PFSK-1 (cell line): ENCODE measurements around the gene PTX3.

Experiments used
- FOXP2 ChIP-seq: optimal IDR thresholded peaks from 2 replicates; pipeline ENCODE3; 2011; ENCODE audit warnings: borderline replicate concordance, control low read depth, inconsistent platforms; ENCODE audit not compliant: insufficient read depth; ENCODE audit errors: extremely low read length, extremely low read depth
- POLR2AphosphoS5 ChIP-seq: IDR thresholded peaks from 2 replicates; pipeline ENCODE4 v1.6.1; 2012; ENCODE audit warnings: low read depth, mild to moderate bottlenecking, control low read depth, low read length, moderate library complexity
- SIN3A ChIP-seq: IDR thresholded peaks from 2 replicates; pipeline ENCODE4 v1.6.1; 2012; ENCODE audit warnings: mild to moderate bottlenecking, low read length, moderate library complexity, borderline replicate concordance; ENCODE audit not compliant: insufficient read depth
- TAF1 ChIP-seq: IDR thresholded peaks from 2 replicates; pipeline ENCODE4 v1.6.1; 2012; ENCODE audit warnings: low read length, control low read depth, borderline replicate concordance; ENCODE audit not compliant: insufficient read depth
- TF ChIP-seq, protein P1 (sequence below), 2 experiments: IDR thresholded peaks; 2 replicates each; pipeline versions ENCODE4 v1.6.1 to v1.8.0; 2011 to 2012; ENCODE audit warnings: low read depth in 2 of 2, low read length in 2 of 2, control low read depth in 1 of 2, inconsistent platforms in 1 of 2, mild to moderate bottlenecking in 1 of 2, moderate library complexity in 1 of 2; ENCODE audit not compliant: insufficient read depth in 1 of 2

Gene PTX3

DNA sequence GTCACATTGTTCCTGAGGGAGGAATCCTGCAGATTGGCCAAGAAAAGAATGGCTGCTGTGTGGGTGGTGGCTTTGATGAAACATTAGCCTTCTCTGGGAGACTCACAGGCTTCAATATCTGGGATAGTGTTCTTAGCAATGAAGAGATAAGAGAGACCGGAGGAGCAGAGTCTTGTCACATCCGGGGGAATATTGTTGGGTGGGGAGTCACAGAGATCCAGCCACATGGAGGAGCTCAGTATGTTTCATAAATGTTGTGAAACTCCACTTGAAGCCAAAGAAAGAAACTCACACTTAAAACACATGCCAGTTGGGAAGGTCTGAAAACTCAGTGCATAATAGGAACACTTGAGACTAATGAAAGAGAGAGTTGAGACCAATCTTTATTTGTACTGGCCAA, 6.1 kb downstream of the PTX3 start:
- TF ChIP-seq, protein P1, sequence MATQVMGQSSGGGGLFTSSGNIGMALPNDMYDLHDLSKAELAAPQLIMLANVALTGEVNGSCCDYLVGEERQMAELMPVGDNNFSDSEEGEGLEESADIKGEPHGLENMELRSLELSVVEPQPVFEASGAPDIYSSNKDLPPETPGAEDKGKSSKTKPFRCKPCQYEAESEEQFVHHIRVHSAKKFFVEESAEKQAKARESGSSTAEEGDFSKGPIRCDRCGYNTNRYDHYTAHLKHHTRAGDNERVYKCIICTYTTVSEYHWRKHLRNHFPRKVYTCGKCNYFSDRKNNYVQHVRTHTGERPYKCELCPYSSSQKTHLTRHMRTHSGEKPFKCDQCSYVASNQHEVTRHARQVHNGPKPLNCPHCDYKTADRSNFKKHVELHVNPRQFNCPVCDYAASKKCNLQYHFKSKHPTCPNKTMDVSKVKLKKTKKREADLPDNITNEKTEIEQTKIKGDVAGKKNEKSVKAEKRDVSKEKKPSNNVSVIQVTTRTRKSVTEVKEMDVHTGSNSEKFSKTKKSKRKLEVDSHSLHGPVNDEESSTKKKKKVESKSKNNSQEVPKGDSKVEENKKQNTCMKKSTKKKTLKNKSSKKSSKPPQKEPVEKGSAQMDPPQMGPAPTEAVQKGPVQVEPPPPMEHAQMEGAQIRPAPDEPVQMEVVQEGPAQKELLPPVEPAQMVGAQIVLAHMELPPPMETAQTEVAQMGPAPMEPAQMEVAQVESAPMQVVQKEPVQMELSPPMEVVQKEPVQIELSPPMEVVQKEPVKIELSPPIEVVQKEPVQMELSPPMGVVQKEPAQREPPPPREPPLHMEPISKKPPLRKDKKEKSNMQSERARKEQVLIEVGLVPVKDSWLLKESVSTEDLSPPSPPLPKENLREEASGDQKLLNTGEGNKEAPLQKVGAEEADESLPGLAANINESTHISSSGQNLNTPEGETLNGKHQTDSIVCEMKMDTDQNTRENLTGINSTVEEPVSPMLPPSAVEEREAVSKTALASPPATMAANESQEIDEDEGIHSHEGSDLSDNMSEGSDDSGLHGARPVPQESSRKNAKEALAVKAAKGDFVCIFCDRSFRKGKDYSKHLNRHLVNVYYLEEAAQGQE (IDR thresholded peaks at IDR 0.05; ENCODE audit: insufficient read depth in 1 of 2, low read depth in 2 of 2, low read length in 2 of 2) = no peak
- TF ChIP-seq TAF1 = no peak
- no peak for TF ChIP-seq FOXP2
- TF ChIP-seq POLR2AphosphoS5 = no peak
- no peak for TF ChIP-seq SIN3A

DNA sequence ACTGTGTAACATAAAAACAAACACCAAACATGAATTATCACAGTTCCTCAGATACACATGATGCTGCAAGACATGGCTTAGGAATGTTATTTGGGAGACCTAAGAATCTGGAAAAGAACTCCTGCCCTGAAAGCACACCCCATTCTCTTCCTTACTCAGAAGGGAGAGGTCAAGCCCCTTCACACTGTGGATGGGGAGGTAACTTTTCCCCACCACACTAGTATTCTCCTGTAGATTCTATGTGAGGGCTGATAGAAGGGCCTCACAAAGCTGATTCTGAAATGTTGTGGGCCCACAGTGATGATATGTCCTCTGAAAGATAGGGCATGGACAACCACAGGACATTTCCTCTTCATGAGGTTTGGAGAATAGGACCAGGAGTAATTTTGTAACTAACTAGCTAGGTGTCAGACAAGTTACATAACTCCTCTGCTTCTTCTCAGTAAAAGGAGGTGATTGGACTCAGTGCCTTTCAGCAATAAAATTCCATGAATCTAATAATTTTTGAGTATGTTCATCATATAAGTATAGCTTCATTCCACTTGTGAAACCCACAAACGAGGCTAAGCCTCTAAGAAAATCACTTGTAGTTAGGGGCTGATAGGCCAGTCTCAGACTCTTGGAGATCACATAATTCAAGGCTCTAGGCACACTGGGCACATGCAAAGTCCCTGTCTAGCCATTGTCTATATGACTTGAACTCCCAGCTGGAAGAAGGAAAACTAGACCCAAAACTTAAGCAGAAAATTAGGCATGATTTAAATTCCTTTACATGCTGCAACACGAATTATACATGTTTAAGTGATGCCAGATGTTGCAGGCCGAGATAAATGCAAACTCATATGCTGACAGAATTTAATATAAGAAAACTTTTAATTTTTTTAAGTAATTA, 7.5 kb downstream of the PTX3 start:
- TF ChIP-seq SIN3A (no peak), TAF1 (no peak), FOXP2 (no peak), POLR2AphosphoS5 (no peak)
- TF ChIP-seq, protein P1 (IDR thresholded peaks at IDR 0.05; ENCODE audit: insufficient read depth in 1 of 2, low read depth in 2 of 2, low read length in 2 of 2) = no peak

DNA sequence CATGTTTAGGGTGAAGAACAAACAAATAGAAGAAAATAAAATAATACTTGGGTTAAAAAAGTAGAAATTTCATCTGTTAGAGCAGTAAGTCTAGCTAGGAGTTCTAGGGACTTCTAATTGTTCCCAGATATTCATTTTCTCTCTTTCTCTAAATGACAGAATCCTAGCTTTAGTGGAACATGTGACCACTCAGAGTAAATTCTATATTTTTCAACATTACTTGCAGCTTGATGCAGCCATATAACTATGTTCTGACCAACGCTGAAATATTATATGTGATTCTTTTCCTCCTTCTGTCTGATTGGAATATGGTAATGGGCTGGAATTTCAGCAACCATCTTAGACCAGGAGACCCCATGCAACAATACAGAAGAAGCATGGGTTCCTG, 8.1 kb downstream of the PTX3 start:
- TF ChIP-seq, protein P1 (IDR thresholded peaks at IDR 0.05; ENCODE audit: insufficient read depth in 1 of 2, low read depth in 2 of 2, low read length in 2 of 2) = no peak
- no peak for TF ChIP-seq POLR2AphosphoS5
- TF ChIP-seq TAF1 = no peak
- no peak for TF ChIP-seq FOXP2
- TF ChIP-seq SIN3A = no peak

DNA sequence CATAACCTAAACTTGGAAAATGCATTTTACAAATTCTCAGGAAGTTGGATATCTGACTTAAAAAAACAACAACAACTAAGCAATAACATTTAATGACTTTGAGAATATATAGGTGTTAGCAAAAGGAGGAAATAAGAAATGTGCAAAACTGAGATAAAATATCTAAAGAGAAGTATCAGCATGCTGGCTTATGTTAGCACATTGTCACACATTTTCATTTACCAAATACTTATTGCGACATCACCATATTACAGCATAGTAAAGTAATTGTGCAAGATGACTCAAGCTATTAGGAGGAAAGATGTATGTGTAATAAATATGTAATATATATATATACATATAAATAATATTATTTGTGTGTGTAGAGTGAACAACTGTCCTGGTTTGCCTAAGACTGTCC, 9.2 kb downstream of the PTX3 start:
- TF ChIP-seq SIN3A = no peak
- TF ChIP-seq TAF1 = no peak
- TF ChIP-seq, protein P1 (IDR thresholded peaks at IDR 0.05; ENCODE audit: insufficient read depth in 1 of 2, low read depth in 2 of 2, low read length in 2 of 2) = no peak
- no peak for TF ChIP-seq POLR2AphosphoS5
- no peak for TF ChIP-seq FOXP2
